Right lobe of liver (tissue), 6 donors: Measurements from ENCODE around the gene FAR1. TPM values are rescaled to one million over a fixed set of nuclear protein-coding genes. Genes with fewer than 3 reads are reported as not detected.

ENCODE experiments used
- ATAC-seq, 4 donors: fragments of 200-7000 bp; cut with Tn5 transposase; one replicate each; pipeline ENCODE4 v1.9.1; 2020; ENCODE audit warnings: mild to moderate bottlenecking in 4 of 4, moderate library complexity in 4 of 4
- DNase-seq, 3 donors: peaks; one replicate each; pipeline ENCODE4 v3.0.0-alpha.2; 2020
- H3K27ac ChIP-seq, 3 donors: fragments of 200-600 bp; one replicate each; pipeline ENCODE4 v1.8.0; 2022
- H3K27me3 ChIP-seq, 2 donors: fragments of 200-600 bp; one replicate each; pipeline ENCODE4 v1.8.0; 2022
- H3K36me3 ChIP-seq, 4 donors: fragments of 200-600 bp; sonication (generic) in 1 of 4; one replicate each; pipeline versions ENCODE4 v1.5.1 to v1.8.0; 2017 to 2022; ENCODE audit warnings: control low read depth in 1 of 4
- H3K4me1 ChIP-seq, 4 donors: fragments of 200-600 bp; sonication (generic) in 1 of 4; one replicate each; pipeline versions ENCODE4 v1.5.1 to v1.8.0; 2017 to 2022; ENCODE audit warnings: control low read depth in 1 of 4
- H3K4me3 ChIP-seq, 3 donors: fragments of 200-600 bp; one replicate each; pipeline ENCODE4 v1.8.0; 2022
- H3K9me3 ChIP-seq, 4 donors: fragments of 200-600 bp; sonication (generic) in 1 of 4; one replicate each; pipeline versions ENCODE4 v1.5.1 to v1.8.0; 2017 to 2022; ENCODE audit warnings: control low read depth in 1 of 4
- POLR2A ChIP-seq: fragments of 450-650 bp; IDR thresholded peaks from one replicate; pipeline ENCODE4 v1.6.1; 2017; ENCODE audit warnings: antibody characterized with exemption, mild to moderate bottlenecking
- WGBS: methylation state at CpG from one replicate; pipeline ENCODE4 v1.1.6; 2018; ENCODE audit warnings: low coverage, low lambda C conversion rate; ENCODE audit not compliant: insufficient coverage; ENCODE audit errors: missing lambda C conversion rate; 5-methylcytosine and 5-hydroxymethylcytosine counted together
- intact Hi-C, 2 donors: fragments of 100-400 bp; cut with DNase I; formaldehyde crosslinking; loops; one replicate each; pipeline versions ENCODE4 v1.11.2 to v1.14.1; 2022
- total RNA-seq, 6 experiments: library from RNA; depleted of rRNA in 2 of 6; stranded (reverse); fragments of >200 nt in 2 of 6; fragmentation: NEBNext Ultra II Directional in 3 of 6; extraction: Animal tissue kit (Norgen Biotek cat#: 25700) in 3 of 6; gene quantifications; one replicate each; pipeline versions ENCODE4 v1.1.0 to v1.2.4, GENCODE V29; 2016 to 2023
- TF ChIP-seq, protein P1 (sequence below), 4 donors: fragments of 200-600 bp in 3 of 4; fragments of 450-650 bp in 1 of 4; IDR thresholded peaks; one replicate each; pipeline versions ENCODE4 v1.5.1 to v1.8.0; 2016 to 2022; ENCODE audit warnings: antibody characterized with exemption in 4 of 4, mild to moderate bottlenecking in 2 of 4
- donor health status: DM: no; HTN: yes; CAD: no.
- donor health status: DM: no; HTN: no; CAD: no.
- donor health status: DM: no; HTN: no; CAD: no.
- donor health status: DM: no; HTN: yes; CAD: no.
- donor health status: DM: no; HTN: yes; CAD: no.

FAR1 gene
- total RNA-seq, 6 experiments from 2014 or later: 2.8 to 8.9 (median 3.6) TPM

DNA sequence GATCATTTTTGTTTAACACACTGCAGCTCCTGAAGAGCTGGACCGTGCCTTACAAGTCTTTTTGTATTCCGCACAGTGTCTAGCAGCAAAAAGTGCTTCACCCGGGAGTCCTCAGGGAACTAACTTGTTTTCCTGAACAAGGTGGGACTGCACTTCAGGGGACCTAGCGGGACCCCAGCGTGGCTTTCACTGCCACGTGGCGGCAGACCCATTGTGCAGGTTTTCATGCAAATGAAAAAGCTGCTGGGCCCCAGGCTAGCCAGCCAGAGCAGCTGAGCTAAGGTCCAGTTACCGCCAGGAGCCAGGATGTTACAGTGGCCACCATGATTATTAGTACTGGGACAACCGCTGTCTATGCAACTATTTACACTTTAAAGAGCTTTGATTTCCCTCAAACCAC, 90.6 kb downstream of the FAR1 start:
- 80% methylated on average over 1 of the region's 9 CpGs for WGBS

DNA sequence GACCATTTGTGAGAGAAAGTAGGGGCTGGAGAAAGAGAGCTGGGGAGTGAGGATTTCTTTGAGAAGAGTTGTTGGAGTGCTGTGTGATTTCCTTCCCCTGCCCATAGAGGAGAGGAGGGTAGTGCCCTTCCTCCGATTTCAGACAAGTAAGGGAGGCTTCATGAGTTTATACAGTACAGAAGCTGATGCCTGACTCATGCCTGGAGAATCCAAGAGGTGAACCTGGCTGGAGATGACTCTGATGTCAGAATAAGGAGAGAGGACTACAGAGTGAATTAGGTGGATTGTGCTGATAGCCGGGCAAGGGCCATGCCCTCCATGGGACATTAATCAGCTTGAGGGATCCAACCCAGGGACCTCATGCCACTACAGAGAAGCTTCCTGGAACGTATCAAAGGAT, 91.6 kb downstream of the FAR1 start:
- no peak overlapping the region for H3K4me3 ChIP-seq
- no peaks in the 10 kb centered on the region for H3K27me3 ChIP-seq
- intact Hi-C loops: no loop called here
- no peak overlapping the region for H3K27ac ChIP-seq
- WGBS: 54% methylated on average over 3 of the region's 3 CpGs
- TF ChIP-seq POLR2A: no peak
- TF ChIP-seq, protein P1, sequence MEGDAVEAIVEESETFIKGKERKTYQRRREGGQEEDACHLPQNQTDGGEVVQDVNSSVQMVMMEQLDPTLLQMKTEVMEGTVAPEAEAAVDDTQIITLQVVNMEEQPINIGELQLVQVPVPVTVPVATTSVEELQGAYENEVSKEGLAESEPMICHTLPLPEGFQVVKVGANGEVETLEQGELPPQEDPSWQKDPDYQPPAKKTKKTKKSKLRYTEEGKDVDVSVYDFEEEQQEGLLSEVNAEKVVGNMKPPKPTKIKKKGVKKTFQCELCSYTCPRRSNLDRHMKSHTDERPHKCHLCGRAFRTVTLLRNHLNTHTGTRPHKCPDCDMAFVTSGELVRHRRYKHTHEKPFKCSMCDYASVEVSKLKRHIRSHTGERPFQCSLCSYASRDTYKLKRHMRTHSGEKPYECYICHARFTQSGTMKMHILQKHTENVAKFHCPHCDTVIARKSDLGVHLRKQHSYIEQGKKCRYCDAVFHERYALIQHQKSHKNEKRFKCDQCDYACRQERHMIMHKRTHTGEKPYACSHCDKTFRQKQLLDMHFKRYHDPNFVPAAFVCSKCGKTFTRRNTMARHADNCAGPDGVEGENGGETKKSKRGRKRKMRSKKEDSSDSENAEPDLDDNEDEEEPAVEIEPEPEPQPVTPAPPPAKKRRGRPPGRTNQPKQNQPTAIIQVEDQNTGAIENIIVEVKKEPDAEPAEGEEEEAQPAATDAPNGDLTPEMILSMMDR (IDR thresholded peaks at IDR 0.05): no peak
- ATAC-seq (no peak), DNase-seq (no peak)
- H3K36me3 ChIP-seq: no peaks in the 10 kb centered on the region
- no peaks in the 10 kb centered on the region for H3K9me3 ChIP-seq
- no peaks in the 10 kb centered on the region for H3K4me1 ChIP-seq

More for the DNA sequence above, 90.6 kb downstream of the FAR1 start:
- TF ChIP-seq, protein P1 (IDR thresholded peaks at IDR 0.05): no peak
- no peak for TF ChIP-seq POLR2A
- Histone ChIP-seq H3K4me1 (no peaks in the 10 kb centered on the region), H3K9me3 (no peaks in the 10 kb centered on the region), H3K4me3 (no peak overlapping the region), H3K27me3 (no peaks in the 10 kb centered on the region), H3K36me3 (no peaks in the 10 kb centered on the region), H3K27ac (no peak overlapping the region)
- ATAC-seq (no peak), DNase-seq (no peak)
- intact Hi-C loops: no loop called here

- intact Hi-C loops: no loop called here
- H3K9me3 ChIP-seq: no peaks in the 10 kb centered on the region
- 49% methylated on average over 2 of the region's 2 CpGs for WGBS
- H3K36me3 ChIP-seq: no peaks in the 10 kb centered on the region
- no peak overlapping the region for H3K4me3 ChIP-seq
- ATAC-seq (no peak), DNase-seq (no peak)
- H3K27ac ChIP-seq: no peak overlapping the region
- H3K27me3 ChIP-seq: no peaks in the 10 kb centered on the region
- TF ChIP-seq POLR2A: no peak
- TF ChIP-seq, protein P1 (IDR thresholded peaks at IDR 0.05): no peak
- H3K4me1 ChIP-seq: no peaks in the 10 kb centered on the region
Measured at GRCh38 chr11:13761250-13761649, 92.8 kb downstream of the FAR1 start.

GRCh38 chr11:13761716-13762115, 93.2 kb downstream of the FAR1 start:
- H3K27me3 ChIP-seq: no peaks in the 10 kb centered on the region
- no peaks in the 10 kb centered on the region for H3K9me3 ChIP-seq
- no peaks in the 10 kb centered on the region for H3K36me3 ChIP-seq
- ATAC-seq (no peak), DNase-seq (no peak)
- no peak overlapping the region for H3K27ac ChIP-seq
- WGBS: 62% methylated on average over 2 of the region's 2 CpGs
- no peak overlapping the region for H3K4me3 ChIP-seq
- no peak for TF ChIP-seq POLR2A
- TF ChIP-seq, protein P1 (IDR thresholded peaks at IDR 0.05): no peak
- H3K4me1 ChIP-seq: no peaks in the 10 kb centered on the region
- intact Hi-C loops: no loop called here

- 77% methylated on average over 4 of the region's 4 CpGs for WGBS
- Histone ChIP-seq H3K9me3 (no peaks in the 10 kb centered on the region), H3K27me3 (no peaks in the 10 kb centered on the region), H3K4me3 (no peak overlapping the region), H3K27ac (no peak overlapping the region), H3K36me3 (no peaks in the 10 kb centered on the region), H3K4me1 (no peaks in the 10 kb centered on the region)
- no peak for TF ChIP-seq POLR2A
- TF ChIP-seq, protein P1 (IDR thresholded peaks at IDR 0.05): no peak
- intact Hi-C loops: no loop called here
- DNase-seq (no peak), ATAC-seq (no peak)
Measured at GRCh38 chr11:13762718-13763117, 94.2 kb downstream of the FAR1 start.
